IMR-90 (cell line): ENCODE results near the gene TBC1D16.

ENCODE experiments used
- BHLHE40 ChIP-seq: fragments of 150-350 bp; IDR thresholded peaks from 2 replicates; pipeline ENCODE4 v1.6.1; 2016; ENCODE audit warnings: mild to moderate bottlenecking, low read depth, low read length
- CEBPB ChIP-seq: IDR thresholded peaks from 2 replicates; pipeline ENCODE4 v1.6.1; 2012; ENCODE audit warnings: low read depth, low read length, improper control_type of control experiment
- CHD1 ChIP-seq: IDR thresholded peaks from 2 replicates; pipeline ENCODE4 v1.6.1; 2012; ENCODE audit warnings: low read depth, low read length, improper control_type of control experiment
- CTCF ChIP-seq: conservative IDR thresholded peaks from 2 replicates; pipeline ENCODE4 v1.5.1; 2012; ENCODE audit warnings: mild to moderate bottlenecking, low read depth, low read length, improper control_type of control experiment
- ELK1 ChIP-seq: fragments of 150-350 bp; IDR thresholded peaks from 2 replicates; pipeline ENCODE4 v1.6.1; 2016; ENCODE audit warnings: low read depth, mild to moderate bottlenecking, low read length, moderate library complexity, borderline replicate concordance
- MAFK ChIP-seq: IDR thresholded peaks from 2 replicates; pipeline ENCODE4 v1.6.1; 2012; ENCODE audit warnings: low read depth, low read length, improper control_type of control experiment
- MAZ ChIP-seq: IDR thresholded peaks from 2 replicates; pipeline ENCODE4 v1.6.1; 2012; ENCODE audit warnings: low read depth, mild to moderate bottlenecking, low read length, improper control_type of control experiment, moderate library complexity, borderline replicate concordance
- MXI1 ChIP-seq: IDR thresholded peaks from 2 replicates; pipeline ENCODE4 v1.6.1; 2012; ENCODE audit warnings: low read depth, mild to moderate bottlenecking, low read length, moderate library complexity, borderline replicate concordance
- NFE2L2 ChIP-seq: fragments of 150-350 bp; IDR thresholded peaks from 2 replicates; pipeline ENCODE4 v1.6.1; 2016; ENCODE audit warnings: low read depth, mild to moderate bottlenecking, low read length
- POLR2A ChIP-seq: IDR thresholded peaks from 2 replicates; pipeline ENCODE4 v1.6.1; 2012; ENCODE audit warnings: mild to moderate bottlenecking, low read depth, low read length
- RAD21 ChIP-seq: IDR thresholded peaks from 2 replicates; pipeline ENCODE4 v1.6.1; 2012; ENCODE audit warnings: low read length, improper control_type of control experiment
- RFX5 ChIP-seq: IDR thresholded peaks from 2 replicates; pipeline ENCODE4 v1.8.0; 2012; ENCODE audit warnings: low read depth, mild to moderate bottlenecking, low read length, moderate library complexity

GRCh38 chr17:79975498-79976134, 60.1 kb downstream of the TBC1D16 start:
- TF ChIP-seq POLR2A (no peak), CTCF (no peak), RFX5 (no peak), MXI1 (no peak), ELK1 (no peak), BHLHE40 (no peak), MAFK (no peak), CHD1 (no peak), RAD21 (no peak), CEBPB (no peak), NFE2L2 (no peak), MAZ (no peak)
